GM12865 (cell line): Measurements from ENCODE around the gene SPATA31D1.

Experiments used
- DNase-seq: peaks from one replicate; pipeline ENCODE4 v3.0.0; 2010; ENCODE audit warnings: low read depth
- H3K4me3 ChIP-seq: 2 replicates; pipeline ENCODE4 v1.5.1; 2011; ENCODE audit warnings: mild to moderate bottlenecking, low read depth, low read length, control low read depth
- CTCF ChIP-seq: IDR thresholded peaks from 2 replicates; pipeline ENCODE4 v1.5.1; 2011; ENCODE audit warnings: low read length, control low read depth, low read depth, inconsistent platforms; ENCODE audit not compliant: insufficient read depth; ENCODE audit errors: missing control alignments

The SPATA31D1 gene

GRCh38 chr9:82020331-82020730 lies 31.8 kb downstream of the SPATA31D1 start:
- no peak for DNase-seq
- TF ChIP-seq CTCF = no peak
- no peak overlapping the region for H3K4me3 ChIP-seq

DNA sequence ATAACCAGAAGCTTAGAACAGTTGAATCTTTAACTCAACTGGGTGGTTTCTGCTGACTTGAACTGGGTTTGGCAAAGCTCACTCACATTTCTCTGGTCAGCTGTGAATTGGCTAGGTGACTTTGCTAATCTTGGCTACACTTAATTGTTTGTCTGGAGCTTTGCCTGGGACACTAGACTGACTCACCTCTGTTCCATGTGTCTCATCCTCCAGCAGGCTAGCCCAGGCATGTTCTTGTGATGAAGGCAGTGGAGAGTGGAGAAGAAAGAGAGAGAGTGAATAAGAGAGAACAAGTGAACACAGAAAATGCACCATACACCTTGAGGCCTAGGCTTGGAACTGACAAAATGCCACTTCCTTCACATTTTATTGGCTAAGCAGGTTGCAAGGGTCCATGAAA lies 32.6 kb downstream of the SPATA31D1 start:
- no peak for DNase-seq
- H3K4me3 ChIP-seq = no peak overlapping the region
- no peak for TF ChIP-seq CTCF

- DNase-seq = no peak
- no peak for TF ChIP-seq CTCF
- no peak overlapping the region for H3K4me3 ChIP-seq
These were observed 33.5 kb downstream of the SPATA31D1 start for GRCh38 chr9:82022121-82022520.

- DNase-seq = no peak
- no peak overlapping the region for H3K4me3 ChIP-seq
- TF ChIP-seq CTCF = no peak
These were observed 36.3 kb downstream of the SPATA31D1 start for GRCh38 chr9:82024908-82025307.

- no peak for TF ChIP-seq CTCF
- H3K4me3 ChIP-seq = no peak overlapping the region
- DNase-seq = no peak
These were observed 43.1 kb downstream of the SPATA31D1 start for GRCh38 chr9:82031538-82032280.

DNA sequence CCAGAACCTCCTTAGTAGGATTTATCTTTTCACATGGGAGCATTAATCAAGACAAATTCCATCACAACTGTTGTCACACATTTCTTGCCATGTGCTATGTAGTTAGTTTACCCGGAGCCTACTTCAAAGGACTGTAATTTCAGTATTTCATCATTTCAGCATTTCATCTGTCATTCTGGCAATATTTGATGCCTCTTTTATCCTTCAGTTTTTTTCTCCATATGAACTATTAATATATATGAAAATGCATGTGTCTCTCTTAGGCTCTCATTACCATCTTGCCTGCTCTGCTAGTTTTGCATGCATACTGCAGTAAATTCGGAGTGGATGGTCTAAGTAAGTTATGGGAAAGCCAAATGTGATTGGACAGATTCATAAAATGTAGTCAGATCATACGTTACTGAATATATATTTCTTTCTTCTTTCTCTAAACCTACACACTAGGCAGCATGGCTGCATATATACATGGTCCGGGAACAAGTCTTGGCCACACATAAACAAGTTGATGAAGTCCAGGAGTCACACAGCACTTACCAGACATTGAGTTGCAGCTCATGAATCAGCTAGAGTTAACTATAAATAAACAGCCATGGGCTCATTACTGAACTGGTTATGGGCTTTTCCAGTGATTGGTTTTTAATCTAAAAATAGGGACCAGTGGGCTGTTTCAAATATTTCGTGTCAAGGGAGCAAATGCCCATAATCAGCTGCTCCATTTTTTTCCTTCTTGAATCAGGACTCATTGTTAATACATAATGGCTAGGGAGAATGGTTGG lies 46.6 kb downstream of the SPATA31D1 start:
- no peak overlapping the region for H3K4me3 ChIP-seq
- DNase-seq = no peak
- no peak for TF ChIP-seq CTCF
